AG10803 (cell line): ENCODE measurements around the gene SREBF1.

Source experiments
- DNase-seq: peaks from one replicate; pipeline ENCODE4 v3.0.0; 2010; ENCODE audit warnings: low read depth
- H3K4me3 ChIP-seq: 2 replicates; pipeline ENCODE4 v1.5.1; 2011; ENCODE audit warnings: mild to moderate bottlenecking, low read length, control low read depth
- TF ChIP-seq, protein P1 (sequence below): conservative IDR thresholded peaks from 2 replicates; pipeline ENCODE4 v1.5.1; 2011; ENCODE audit warnings: mild to moderate bottlenecking, low read length, control low read depth, inconsistent platforms

The SREBF1 gene

DNA sequence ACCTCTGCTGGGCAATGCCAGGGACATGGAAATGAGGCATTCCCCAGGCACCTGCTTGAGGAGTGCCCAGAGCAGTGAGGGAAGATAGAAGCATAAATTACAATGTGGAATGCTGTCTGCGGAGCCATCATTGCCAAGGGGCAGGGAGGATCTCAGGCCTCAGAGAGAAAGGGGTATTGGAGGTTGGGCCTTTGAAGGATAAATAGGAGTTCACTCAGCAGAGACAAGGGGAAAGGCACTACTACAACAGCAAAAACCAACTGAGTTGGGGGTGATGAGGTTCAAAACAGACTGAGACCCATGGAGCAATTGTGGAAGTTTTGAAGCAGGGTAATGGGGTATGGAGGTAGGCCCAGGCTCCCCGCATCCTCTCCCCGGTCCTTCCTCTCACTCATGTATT, 32.8 kb downstream of the SREBF1 start:
- TF ChIP-seq, protein P1, sequence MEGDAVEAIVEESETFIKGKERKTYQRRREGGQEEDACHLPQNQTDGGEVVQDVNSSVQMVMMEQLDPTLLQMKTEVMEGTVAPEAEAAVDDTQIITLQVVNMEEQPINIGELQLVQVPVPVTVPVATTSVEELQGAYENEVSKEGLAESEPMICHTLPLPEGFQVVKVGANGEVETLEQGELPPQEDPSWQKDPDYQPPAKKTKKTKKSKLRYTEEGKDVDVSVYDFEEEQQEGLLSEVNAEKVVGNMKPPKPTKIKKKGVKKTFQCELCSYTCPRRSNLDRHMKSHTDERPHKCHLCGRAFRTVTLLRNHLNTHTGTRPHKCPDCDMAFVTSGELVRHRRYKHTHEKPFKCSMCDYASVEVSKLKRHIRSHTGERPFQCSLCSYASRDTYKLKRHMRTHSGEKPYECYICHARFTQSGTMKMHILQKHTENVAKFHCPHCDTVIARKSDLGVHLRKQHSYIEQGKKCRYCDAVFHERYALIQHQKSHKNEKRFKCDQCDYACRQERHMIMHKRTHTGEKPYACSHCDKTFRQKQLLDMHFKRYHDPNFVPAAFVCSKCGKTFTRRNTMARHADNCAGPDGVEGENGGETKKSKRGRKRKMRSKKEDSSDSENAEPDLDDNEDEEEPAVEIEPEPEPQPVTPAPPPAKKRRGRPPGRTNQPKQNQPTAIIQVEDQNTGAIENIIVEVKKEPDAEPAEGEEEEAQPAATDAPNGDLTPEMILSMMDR: no peak
- DNase-seq: no peak
- no peak overlapping the region for H3K4me3 ChIP-seq

- no peak for DNase-seq
- TF ChIP-seq, protein P1: no peak
Observed at GRCh38 chr17:17801800-17802481, 34.8 kb downstream of the SREBF1 start.

DNA sequence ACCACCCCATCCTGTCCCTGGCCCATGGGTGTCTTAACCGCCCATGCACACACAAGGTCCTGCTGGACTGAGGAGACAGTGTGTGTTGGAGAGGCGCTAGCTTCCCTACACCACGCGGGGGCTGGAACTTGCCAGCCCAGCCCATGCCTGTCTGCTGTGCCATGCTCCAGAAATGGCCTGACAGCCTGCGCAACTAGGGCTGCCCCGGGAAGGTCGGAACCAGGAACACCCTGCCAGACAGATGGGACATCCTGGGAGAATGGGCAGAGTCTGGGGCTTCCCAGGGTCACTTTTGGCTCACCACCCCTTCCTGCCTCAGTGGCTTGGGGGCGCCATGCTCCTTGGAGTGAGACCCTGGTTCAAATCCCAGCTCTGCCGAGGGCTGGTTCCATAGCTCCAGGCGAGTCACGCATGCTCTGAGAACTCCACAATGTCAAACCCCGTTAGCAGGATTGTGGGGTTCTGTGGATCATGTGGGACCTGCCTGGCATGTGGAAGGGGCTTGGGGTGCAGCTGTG, 36.2 kb downstream of the SREBF1 start:
- TF ChIP-seq, protein P1: no peak
- no peak overlapping the region for H3K4me3 ChIP-seq
- no peak for DNase-seq

More at GRCh38 chr17:17801800-17802481, 34.8 kb downstream of the SREBF1 start:
- H3K4me3 ChIP-seq: no peak overlapping the region

DNA sequence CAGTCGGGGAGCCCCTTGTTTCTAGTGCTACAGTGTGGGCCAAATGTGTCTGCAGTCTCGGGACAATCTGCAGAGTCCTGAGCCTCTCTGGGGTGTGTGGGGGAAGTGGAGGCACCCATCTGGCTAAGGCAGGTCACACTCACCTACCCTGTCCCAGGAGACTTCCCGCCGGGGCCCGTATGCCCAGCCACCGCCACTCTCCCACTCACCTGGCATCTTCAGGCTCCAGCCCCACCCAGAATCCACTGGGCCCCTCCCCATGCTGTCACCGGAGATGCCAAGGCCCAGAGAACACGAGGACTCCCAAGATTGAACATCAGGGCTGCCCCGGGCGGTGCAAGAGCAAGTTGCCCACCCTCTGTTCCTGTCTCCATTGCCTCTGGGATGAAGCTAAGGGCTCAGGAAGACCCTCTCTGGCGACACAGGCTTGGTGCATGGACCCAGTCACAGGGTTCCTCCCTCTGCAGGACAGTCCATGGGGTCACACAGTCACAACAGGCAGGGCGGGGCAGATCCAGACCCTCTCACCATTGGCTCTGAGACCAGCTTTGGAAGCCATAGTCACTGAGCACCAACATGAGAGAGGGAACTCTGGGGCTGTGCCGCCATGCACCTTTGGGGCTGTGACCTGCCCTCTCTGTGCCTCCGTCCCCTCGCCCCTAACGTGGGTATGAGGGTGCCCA, 38.1 kb downstream of the SREBF1 start:
- DNase-seq: no peak
- no peak overlapping the region for H3K4me3 ChIP-seq
- TF ChIP-seq, protein P1: no peak

GRCh38 chr17:17798010-17798556, 38.7 kb downstream of the SREBF1 start:
- no peak overlapping the region for H3K4me3 ChIP-seq
- DNase-seq: no peak
- TF ChIP-seq, protein P1: no peak

DNA sequence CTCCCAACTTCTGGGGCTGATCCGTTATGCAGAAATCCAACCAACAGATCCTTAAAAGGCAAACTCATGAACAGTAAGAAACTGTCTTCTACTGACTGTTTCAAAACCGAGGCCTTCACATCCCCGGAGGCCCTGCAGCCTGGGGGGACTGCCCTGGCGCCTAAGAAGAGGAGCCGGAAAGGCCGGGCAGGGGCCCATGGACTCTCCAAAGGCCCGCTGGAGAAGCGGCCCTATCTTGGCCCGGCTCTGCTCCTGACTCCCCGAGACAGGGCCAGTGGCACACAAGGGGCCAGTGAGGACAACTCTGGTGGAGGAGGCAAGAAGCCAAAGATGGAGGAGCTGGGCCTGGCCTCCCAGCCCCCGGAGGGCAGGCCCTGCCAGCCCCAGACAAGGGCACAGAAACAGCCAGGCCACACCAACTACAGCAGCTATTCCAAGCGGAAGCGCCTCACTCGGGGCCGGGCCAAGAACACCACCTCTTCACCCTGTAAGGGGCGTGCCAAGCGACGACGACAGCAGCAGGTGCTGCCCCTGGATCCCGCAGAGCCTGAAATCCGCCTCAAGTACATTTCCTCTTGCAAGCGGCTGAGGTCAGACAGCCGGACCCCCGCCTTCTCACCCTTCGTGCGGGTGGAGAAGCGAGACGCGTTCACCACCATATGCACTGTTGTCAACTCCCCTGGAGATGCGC, 39.5 kb downstream of the SREBF1 start:
- TF ChIP-seq, protein P1: no peak
- no peak overlapping the region for H3K4me3 ChIP-seq
- DNase-seq: no peak

DNA sequence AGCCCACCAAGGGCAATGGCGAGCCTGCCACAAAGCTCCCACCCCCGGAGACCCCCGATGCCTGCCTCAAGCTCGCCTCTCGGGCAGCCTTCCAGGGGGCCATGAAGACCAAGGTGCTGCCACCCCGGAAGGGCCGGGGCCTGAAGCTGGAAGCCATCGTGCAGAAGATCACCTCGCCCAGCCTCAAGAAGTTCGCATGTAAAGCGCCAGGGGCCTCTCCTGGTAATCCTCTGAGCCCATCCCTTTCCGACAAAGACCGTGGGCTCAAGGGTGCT, 40.1 kb downstream of the SREBF1 start:
- TF ChIP-seq, protein P1: no peak
- no peak for DNase-seq
- no peak overlapping the region for H3K4me3 ChIP-seq
